Activated T-helper 1 cell treated with anti-CD3 and anti-CD28 coated beads, Interleukin-12 subunit alpha, Interleukin-12 subunit beta, Interleukin-2, Interleukin-4 antibody, amounts not matched to agents 30 ng/mL and 10 ng/mL and 1 ng/mL, durations not matched to agents 14 hours and 24 hours and 36 hours (primary cell): ENCODE data around the gene DACH1. TPM values are rescaled to one million over a fixed set of nuclear protein-coding genes. Genes with fewer than 3 reads are reported as not detected.

ENCODE experiments used
- DNase-seq: peaks from one replicate; pipeline ENCODE4 v3.0.0; 2021; ENCODE audit warnings: low spot score
- H3K27ac Mint-ChIP-seq: one replicate; pipeline ENCODE4 v1.8.0; 2021; ENCODE audit warnings: mild to moderate bottlenecking, mixed read lengths
- H3K27me3 Mint-ChIP-seq: one replicate; pipeline ENCODE4 v1.8.0; 2022; ENCODE audit warnings: mild to moderate bottlenecking, moderate library complexity, mixed read lengths; ENCODE audit not compliant: insufficient read depth
- H3K36me3 Mint-ChIP-seq: one replicate; pipeline ENCODE4 v1.8.0; 2021; ENCODE audit warnings: low read depth, mixed read lengths
- H3K4me1 Mint-ChIP-seq: one replicate; pipeline ENCODE4 v1.8.0; 2021; ENCODE audit warnings: low read depth, mixed read lengths
- H3K4me3 Mint-ChIP-seq: one replicate; pipeline ENCODE4 v1.8.0; 2021; ENCODE audit warnings: mild to moderate bottlenecking, moderate library complexity, mixed read lengths
- H3K9me3 Mint-ChIP-seq: one replicate; pipeline ENCODE4 v1.8.0; 2021; ENCODE audit warnings: mixed read lengths
- intact Hi-C: fragments of 100-400 bp; cut with micrococcal nuclease; formaldehyde crosslinking; loops from one replicate; pipeline ENCODE4 v1.15.1; 2024
- total RNA-seq: library from RNA; stranded (reverse); gene quantifications from 2 replicates; pipeline ENCODE4 v1.2.3, GENCODE V29; 2022

Gene DACH1
- total RNA-seq, 1 donor from 2014 or later = not detected

DNA sequence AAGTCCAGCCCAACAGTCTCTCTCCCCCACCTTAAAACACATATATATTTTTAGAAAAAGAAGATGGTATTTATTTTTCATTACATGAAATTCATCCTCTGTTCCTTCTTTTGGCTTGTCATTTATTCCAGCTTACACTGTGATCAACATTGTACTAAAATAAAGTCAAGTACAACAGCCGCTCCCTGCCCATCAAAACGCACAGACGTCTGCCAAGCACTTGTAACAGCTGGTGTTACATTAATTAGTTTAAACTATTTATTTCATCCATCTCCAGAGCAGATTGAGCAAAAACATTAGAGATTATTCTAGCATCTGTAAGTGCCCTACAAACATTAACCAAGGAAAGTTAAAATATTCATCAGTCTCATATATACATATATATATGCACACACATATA lies 350.5 kb downstream of the DACH1 start:
- no peak overlapping the region for H3K27ac Mint-ChIP-seq
- H3K27me3 Mint-ChIP-seq = no peaks in the 10 kb centered on the region
- no peak overlapping the region for H3K4me3 Mint-ChIP-seq
- H3K4me1 Mint-ChIP-seq = no peaks in the 10 kb centered on the region
- H3K9me3 Mint-ChIP-seq = no peaks in the 10 kb centered on the region
- intact Hi-C loops = no loop called here
- DNase-seq = no peak
- no peaks in the 10 kb centered on the region for H3K36me3 Mint-ChIP-seq

DNA sequence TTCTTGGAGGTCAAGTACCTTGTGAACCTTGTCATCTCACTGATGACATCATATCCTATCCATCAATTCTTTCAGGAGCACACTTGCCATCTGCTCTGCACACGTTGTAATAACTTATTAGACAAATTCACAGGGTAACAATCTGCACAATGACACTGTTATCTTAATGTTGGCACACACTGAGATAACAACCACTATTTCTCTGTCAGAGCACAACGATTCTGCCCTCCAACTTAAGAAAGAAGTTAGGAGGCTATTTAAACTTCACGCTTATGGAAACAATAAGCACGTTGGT lies 351.3 kb downstream of the DACH1 start:
- Mint-ChIP-seq H3K27ac (no peak overlapping the region), H3K27me3 (no peaks in the 10 kb centered on the region), H3K4me3 (no peak overlapping the region), H3K36me3 (no peaks in the 10 kb centered on the region), H3K4me1 (no peaks in the 10 kb centered on the region), H3K9me3 (no peaks in the 10 kb centered on the region)
- intact Hi-C loops = no loop called here
- DNase-seq = no peak

GRCh38 chr13:71514900-71515743 lies 351.9 kb downstream of the DACH1 start:
- Mint-ChIP-seq H3K9me3 (no peaks in the 10 kb centered on the region), H3K27ac (no peak overlapping the region), H3K4me1 (no peaks in the 10 kb centered on the region), H3K27me3 (no peaks in the 10 kb centered on the region), H3K36me3 (no peaks in the 10 kb centered on the region), H3K4me3 (no peak overlapping the region)
- intact Hi-C loops = no loop called here
- no peak for DNase-seq

DNA sequence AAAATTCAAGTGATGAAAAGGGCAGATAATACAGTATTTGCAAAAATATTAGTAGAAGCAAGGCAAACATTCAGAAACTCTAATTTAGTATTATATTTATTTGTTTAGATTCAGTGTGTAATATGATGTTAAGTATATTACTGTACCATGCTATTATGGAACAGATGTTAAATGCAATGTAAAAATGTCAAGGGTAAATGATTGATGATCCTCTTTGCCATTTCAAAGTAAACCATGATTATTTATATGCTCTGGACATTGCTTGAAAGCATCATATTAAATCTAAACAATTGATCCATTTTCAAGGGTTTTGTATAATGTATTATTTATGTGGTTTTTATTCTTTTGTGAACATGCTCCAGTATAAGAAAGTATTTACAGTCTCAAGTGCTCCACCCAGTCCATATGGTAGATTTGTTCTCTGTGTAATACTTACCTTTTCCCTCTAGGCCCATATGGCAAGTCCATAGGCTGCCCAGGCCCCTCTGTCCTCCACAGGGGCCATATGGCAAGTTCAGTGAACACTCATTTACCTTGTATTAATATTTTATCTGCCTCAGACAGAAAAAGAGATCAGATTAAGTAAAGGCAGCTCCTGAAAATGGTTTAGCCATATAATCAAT lies 353.5 kb downstream of the DACH1 start:
- DNase-seq = no peak
- Mint-ChIP-seq H3K9me3 (no peaks in the 10 kb centered on the region), H3K4me1 (no peaks in the 10 kb centered on the region), H3K36me3 (no peaks in the 10 kb centered on the region), H3K4me3 (no peak overlapping the region), H3K27ac (no peak overlapping the region), H3K27me3 (no peaks in the 10 kb centered on the region)
- intact Hi-C loops = no loop called here

- intact Hi-C loops = no loop called here
Observed at GRCh38 chr13:71503781-71504180, 363.2 kb downstream of the DACH1 start.

GRCh38 chr13:71499944-71500514 lies 367.0 kb downstream of the DACH1 start:
- Mint-ChIP-seq H3K4me1 (no peaks in the 10 kb centered on the region), H3K4me3 (no peak overlapping the region), H3K36me3 (no peaks in the 10 kb centered on the region), H3K9me3 (no peaks in the 10 kb centered on the region), H3K27me3 (no peaks in the 10 kb centered on the region), H3K27ac (no peak overlapping the region)
- intact Hi-C loops = no loop called here
- DNase-seq = no peak

More at GRCh38 chr13:71503781-71504180, 363.2 kb downstream of the DACH1 start:
- Mint-ChIP-seq H3K4me3 (no peak overlapping the region), H3K9me3 (no peaks in the 10 kb centered on the region), H3K4me1 (no peaks in the 10 kb centered on the region), H3K27ac (no peak overlapping the region), H3K36me3 (no peaks in the 10 kb centered on the region), H3K27me3 (no peaks in the 10 kb centered on the region)
- DNase-seq = no peak

DNA sequence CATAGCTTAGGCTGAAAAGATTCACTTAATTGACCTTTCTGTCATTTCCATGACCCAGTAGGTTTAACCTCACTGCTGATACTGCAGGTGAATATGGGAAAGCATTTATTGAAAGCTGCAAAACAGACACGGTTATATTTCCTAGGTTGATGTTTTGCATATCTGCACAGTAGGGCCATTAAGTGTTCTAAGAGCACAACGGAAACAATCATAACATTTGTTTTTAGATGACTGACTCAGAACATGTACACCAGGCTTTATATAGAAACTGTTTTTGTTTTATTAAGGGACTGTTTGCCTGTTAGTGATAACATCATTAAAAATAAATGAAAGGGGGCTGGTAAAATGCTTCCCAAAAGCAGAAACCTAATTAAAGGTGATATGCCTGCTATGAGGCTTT lies 367.8 kb downstream of the DACH1 start:
- Mint-ChIP-seq H3K27ac (no peak overlapping the region), H3K27me3 (no peaks in the 10 kb centered on the region), H3K4me3 (no peak overlapping the region), H3K36me3 (no peaks in the 10 kb centered on the region), H3K4me1 (no peaks in the 10 kb centered on the region), H3K9me3 (no peaks in the 10 kb centered on the region)
- intact Hi-C loops = no loop called here
- no peak for DNase-seq

DNA sequence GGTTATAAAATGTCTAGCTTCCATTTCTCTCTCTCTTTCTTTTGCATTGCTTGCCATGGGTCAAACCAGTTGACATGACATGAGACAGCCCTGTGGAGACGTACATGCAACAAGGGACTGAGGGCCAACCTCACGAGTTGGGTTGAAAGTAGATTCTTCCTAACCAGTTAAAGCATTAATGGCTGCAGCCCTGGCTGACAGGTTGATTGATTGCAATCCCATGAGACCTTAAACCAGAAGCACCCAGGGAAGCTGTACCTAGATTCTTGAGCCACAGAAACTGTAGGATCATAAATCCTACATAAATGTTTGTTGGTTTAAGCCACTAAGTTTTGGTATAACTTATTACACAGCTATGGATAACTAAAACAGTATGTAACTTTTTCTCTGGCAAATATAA lies 373.8 kb downstream of the DACH1 start:
- intact Hi-C loops = no loop called here
- Mint-ChIP-seq H3K27ac (no peak overlapping the region), H3K36me3 (no peaks in the 10 kb centered on the region), H3K9me3 (no peaks in the 10 kb centered on the region), H3K4me1 (no peaks in the 10 kb centered on the region), H3K4me3 (no peak overlapping the region), H3K27me3 (peaks cover 2% of the 10 kb centered on the region)
- DNase-seq = no peak

- H3K27ac Mint-ChIP-seq = no peak overlapping the region
- intact Hi-C loops = no loop called here
- no peaks in the 10 kb centered on the region for H3K4me1 Mint-ChIP-seq
- DNase-seq = no peak
- no peaks in the 10 kb centered on the region for H3K9me3 Mint-ChIP-seq
- H3K4me3 Mint-ChIP-seq = no peak overlapping the region
- H3K36me3 Mint-ChIP-seq = no peaks in the 10 kb centered on the region
- peaks cover 2% of the 10 kb centered on the region for H3K27me3 Mint-ChIP-seq
Observed at GRCh38 chr13:71492346-71492871, 374.6 kb downstream of the DACH1 start.

- H3K36me3 Mint-ChIP-seq = no peaks in the 10 kb centered on the region
- H3K27ac Mint-ChIP-seq = no peak overlapping the region
- H3K27me3 Mint-ChIP-seq = peaks cover 2% of the 10 kb centered on the region
- intact Hi-C loops = no loop called here
- no peak for DNase-seq
- no peaks in the 10 kb centered on the region for H3K9me3 Mint-ChIP-seq
- H3K4me1 Mint-ChIP-seq = no peaks in the 10 kb centered on the region
- no peak overlapping the region for H3K4me3 Mint-ChIP-seq
Observed at GRCh38 chr13:71491010-71491409, 376.0 kb downstream of the DACH1 start.

DNA sequence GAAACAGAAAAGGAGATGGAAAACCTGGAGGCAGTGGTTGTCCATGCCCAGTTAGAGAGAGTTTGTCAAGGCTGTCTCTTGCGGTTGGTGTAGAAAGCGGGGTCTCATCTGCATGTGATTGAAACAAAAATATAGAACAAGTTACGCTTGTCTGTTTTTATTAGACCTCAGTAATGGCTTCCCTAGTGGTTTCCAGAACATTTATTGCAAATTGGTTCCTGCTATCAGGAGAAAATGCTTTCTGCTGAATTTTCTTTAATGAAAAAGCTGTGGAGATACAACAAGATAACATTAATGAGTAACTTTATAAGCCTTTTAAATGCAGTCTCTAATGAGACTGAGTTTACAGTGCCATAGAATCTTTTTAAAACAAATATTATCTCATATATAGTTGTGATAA lies 378.0 kb downstream of the DACH1 start:
- H3K9me3 Mint-ChIP-seq = no peaks in the 10 kb centered on the region
- H3K4me1 Mint-ChIP-seq = no peaks in the 10 kb centered on the region
- no peaks in the 10 kb centered on the region for H3K36me3 Mint-ChIP-seq
- intact Hi-C loops = no loop called here
- DNase-seq = no peak
- no peak overlapping the region for H3K4me3 Mint-ChIP-seq
- peaks cover 2% of the 10 kb centered on the region for H3K27me3 Mint-ChIP-seq
- H3K27ac Mint-ChIP-seq = no peak overlapping the region

DNA sequence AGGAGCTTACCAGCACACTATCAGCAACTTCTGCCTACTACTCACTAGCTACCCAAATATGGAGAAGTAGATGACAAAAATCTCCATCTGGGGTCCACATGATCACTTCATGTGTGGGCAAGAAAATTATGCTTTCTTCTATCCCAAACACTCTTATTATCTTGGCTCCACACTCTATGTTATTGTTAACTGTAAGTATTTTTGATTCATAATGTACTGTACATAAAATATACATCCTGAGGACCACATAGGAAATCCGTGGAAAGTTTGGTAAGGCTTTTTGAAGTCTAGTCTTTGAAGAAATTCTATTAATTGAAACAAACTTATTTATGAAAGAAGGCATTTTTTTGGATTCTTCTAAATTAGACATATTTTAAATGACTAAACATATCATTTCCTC lies 378.8 kb downstream of the DACH1 start:
- DNase-seq = no peak
- H3K27ac Mint-ChIP-seq = no peak overlapping the region
- no peaks in the 10 kb centered on the region for H3K9me3 Mint-ChIP-seq
- peaks cover 2% of the 10 kb centered on the region for H3K27me3 Mint-ChIP-seq
- intact Hi-C loops = no loop called here
- no peak overlapping the region for H3K4me3 Mint-ChIP-seq
- H3K4me1 Mint-ChIP-seq = no peaks in the 10 kb centered on the region
- H3K36me3 Mint-ChIP-seq = no peaks in the 10 kb centered on the region

DNA sequence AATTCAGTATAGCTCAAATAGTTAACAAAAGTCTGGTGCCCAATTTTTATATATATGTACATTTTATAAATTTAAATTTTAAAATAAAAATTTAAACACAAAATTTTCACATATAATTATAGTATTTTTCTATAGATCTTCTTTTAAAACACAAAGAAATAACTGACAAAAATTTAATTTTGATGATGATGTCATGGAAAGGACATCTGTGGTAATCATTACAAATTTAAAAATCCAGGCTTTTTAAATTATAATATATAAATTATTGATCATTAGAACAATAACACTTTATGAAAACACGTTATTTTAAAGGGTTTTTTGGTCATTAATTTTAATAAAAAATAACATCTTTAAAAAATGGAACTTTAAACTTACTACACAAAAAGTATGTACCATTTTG lies 381.1 kb downstream of the DACH1 start:
- no peak for DNase-seq
- H3K27ac Mint-ChIP-seq = no peak overlapping the region
- H3K36me3 Mint-ChIP-seq = no peaks in the 10 kb centered on the region
- intact Hi-C loops = no loop called here
- no peaks in the 10 kb centered on the region for H3K27me3 Mint-ChIP-seq
- H3K4me1 Mint-ChIP-seq = no peaks in the 10 kb centered on the region
- no peak overlapping the region for H3K4me3 Mint-ChIP-seq
- H3K9me3 Mint-ChIP-seq = no peaks in the 10 kb centered on the region
